ENCODE results near the gene ASGR2.

DNA sequence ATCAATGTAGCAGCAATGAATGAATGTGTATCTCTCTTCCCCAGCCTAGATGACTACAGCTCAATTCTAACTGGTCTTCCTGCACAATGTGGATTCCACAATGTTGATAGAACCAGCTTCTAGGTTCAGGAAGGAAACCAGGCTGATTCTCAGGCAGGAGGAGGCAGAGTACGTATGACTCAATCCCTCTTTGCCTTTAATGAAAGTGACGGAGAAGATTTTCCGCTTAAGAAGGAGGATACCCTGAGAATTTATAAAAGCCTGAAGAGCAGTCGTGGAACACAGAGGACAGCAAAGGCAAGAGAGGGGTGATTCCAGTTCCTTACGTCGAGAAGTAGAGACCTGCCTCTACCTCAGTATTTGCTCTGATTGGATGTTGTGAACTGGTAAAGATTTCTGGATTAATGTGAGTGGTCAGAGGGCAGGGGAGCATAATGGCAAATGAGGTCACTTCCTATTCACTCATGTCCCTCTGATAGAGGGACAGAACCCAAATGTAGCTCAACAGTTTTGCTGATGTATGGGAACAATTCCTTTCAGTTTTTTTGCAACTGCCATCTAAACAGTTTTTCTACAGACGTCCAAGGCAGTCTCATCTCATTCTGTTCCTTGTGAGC is 55.7 kb downstream of the ASGR2 start:
- TF ChIP-seq, protein P1, sequence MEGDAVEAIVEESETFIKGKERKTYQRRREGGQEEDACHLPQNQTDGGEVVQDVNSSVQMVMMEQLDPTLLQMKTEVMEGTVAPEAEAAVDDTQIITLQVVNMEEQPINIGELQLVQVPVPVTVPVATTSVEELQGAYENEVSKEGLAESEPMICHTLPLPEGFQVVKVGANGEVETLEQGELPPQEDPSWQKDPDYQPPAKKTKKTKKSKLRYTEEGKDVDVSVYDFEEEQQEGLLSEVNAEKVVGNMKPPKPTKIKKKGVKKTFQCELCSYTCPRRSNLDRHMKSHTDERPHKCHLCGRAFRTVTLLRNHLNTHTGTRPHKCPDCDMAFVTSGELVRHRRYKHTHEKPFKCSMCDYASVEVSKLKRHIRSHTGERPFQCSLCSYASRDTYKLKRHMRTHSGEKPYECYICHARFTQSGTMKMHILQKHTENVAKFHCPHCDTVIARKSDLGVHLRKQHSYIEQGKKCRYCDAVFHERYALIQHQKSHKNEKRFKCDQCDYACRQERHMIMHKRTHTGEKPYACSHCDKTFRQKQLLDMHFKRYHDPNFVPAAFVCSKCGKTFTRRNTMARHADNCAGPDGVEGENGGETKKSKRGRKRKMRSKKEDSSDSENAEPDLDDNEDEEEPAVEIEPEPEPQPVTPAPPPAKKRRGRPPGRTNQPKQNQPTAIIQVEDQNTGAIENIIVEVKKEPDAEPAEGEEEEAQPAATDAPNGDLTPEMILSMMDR (IDR thresholded peaks at IDR 0.05), result no peak
- no peak for TF ChIP-seq EZH2phosphoT487 (IDR thresholded peaks at IDR 0.05)

Data from neural progenitor cell (in vitro differentiated cells).